T-helper 1 cell treated with Interleukin-12 subunit alpha and Interleukin-12 subunit beta and Interleukin-4 antibody, amounts not matched to agents 30 ng/mL and 1 ng/mL, for 36 hours (primary cell): ENCODE measurements around the gene RBMX2. TPM values are rescaled to one million over a fixed set of nuclear protein-coding genes. Genes with fewer than 3 reads are reported as not detected.

Experiments used
- intact Hi-C: fragments of 100-400 bp; cut with micrococcal nuclease; formaldehyde crosslinking; loops from one replicate; pipeline ENCODE4 v1.15.1; 2024
- total RNA-seq: library from RNA; stranded (reverse); gene quantifications from 2 replicates; pipeline ENCODE4 v1.2.3, GENCODE V29; 2022

The RBMX2 gene
- total RNA-seq, 1 donor from 2014 or later, result 26.6 TPM

DNA sequence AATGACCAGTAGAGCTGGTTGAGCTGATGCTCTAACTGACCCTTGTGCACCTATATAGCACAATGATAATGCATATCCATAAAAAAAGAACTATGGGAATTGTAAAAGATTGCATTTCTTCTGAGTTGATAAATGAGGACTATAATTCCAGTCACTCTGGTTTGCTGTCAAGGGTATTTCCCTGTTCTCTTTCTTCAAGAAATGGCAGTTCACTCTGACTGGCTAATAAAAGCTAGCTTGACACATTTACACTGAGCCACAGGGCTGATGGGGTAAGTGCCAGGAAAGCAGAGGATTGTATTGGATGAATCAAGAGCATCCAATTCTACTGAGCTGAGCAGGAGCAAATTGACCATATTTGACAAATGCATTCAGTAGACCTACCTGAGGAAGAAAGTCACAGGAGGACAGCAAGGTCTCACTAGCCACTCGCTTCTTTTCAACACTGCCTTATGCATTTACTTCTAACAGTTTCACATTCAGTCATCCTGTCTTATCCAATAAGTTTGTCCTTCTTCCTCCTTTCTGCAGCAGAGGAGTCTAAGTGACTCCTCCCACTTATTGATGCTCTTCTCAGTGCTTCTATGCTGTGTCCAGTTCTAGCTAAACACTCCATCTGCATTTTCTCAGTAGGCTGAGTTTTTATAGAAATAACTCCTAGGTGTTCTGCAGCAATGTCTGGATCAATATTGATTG, 43.0 kb downstream of the RBMX2 start:
- intact Hi-C loops, result no loop called here

DNA sequence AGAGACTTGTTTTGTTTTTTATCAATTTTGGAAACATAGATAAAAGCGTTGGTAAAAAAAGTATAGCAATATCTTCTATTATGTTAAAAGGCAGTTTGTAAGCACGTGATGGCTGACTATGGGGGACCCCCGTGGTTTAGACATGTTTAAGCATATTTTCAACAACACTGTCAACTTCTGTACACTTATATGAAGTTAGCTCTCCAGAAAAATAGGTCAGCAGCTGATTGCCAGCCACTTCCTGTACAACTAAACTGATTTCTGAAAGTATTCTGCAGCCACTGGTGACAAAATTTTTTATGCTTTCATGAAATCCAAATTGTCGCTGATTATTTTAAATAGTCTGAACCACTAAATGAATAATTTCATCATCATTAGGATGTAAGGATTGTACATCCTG, 45.2 kb downstream of the RBMX2 start:
- intact Hi-C loops, result no loop called here

Other genes starting within 250 kb of the RBMX2 start
- gene AIFM1, start 236.1 kb upstream of the RBMX2 start, total RNA-seq, result 36.2 and 36.8 TPM in 2 replicates
- gene RAB33A, start 230.0 kb upstream of the RBMX2 start, total RNA-seq, result 24.7 and 26.4 TPM in 2 replicates
- 5.0 and 5.8 TPM in 2 replicates for gene ZNF280C, start 133.1 kb upstream of the RBMX2 start, total RNA-seq
- 11.0 and 12.2 TPM in 2 replicates for gene SLC25A14, start 62.1 kb upstream of the RBMX2 start, total RNA-seq
- not detected in 2 replicates for gene GPR119, start 16.3 kb upstream of the RBMX2 start, total RNA-seq